ENCODE data around the gene CCHCR1. TPM values are rescaled to one million over a fixed set of nuclear protein-coding genes. Genes with fewer than 3 reads are reported as not detected.
"Not testable (repeated sequence)": the region's sequence is repeated elsewhere in the genome, so short reads cannot be mapped to it uniquely, and the experiment has no call there.

Gene CCHCR1
- polyA plus RNA-seq, 1 experiment, result 10.4 TPM

DNA sequence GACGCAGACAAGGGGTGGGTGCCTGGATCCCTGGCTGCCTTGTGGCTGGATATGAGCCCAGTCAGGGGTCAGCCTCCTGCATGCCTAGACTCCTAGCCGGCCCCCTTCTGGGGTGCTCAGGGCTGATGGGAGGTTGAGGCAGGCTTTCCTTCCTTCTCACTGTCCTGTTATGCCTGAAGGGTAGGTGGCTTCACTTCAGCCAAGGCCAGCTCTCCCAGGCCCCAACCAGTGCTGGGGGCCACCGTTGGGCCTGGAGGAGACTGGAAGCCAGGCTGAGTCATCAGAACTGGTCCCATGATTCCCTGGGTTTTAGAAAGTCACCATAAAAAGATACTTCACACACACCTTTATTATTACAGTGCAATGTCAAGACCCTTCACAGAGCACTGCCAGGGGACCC lies 15.8 kb upstream of the CCHCR1 start:
- Histone ChIP-seq H3K27ac (ENCODE audit: low read depth, low read length) (no peak overlapping the region), H3K9me3 (ENCODE audit: control insufficient read depth, insufficient read depth, low read length) (no peaks in the 10 kb centered on the region), H3K27me3 (ENCODE audit: control insufficient read depth, insufficient read depth, low read length) (no peaks in the 10 kb centered on the region), H3K4me3 (ENCODE audit: low read depth, low read length) (no peak overlapping the region)
- CTCF ChIA-PET, result no interaction called here
- DNase-seq (ENCODE audit: low read depth, low spot score), result no peak
- TF ChIP-seq, protein P1, sequence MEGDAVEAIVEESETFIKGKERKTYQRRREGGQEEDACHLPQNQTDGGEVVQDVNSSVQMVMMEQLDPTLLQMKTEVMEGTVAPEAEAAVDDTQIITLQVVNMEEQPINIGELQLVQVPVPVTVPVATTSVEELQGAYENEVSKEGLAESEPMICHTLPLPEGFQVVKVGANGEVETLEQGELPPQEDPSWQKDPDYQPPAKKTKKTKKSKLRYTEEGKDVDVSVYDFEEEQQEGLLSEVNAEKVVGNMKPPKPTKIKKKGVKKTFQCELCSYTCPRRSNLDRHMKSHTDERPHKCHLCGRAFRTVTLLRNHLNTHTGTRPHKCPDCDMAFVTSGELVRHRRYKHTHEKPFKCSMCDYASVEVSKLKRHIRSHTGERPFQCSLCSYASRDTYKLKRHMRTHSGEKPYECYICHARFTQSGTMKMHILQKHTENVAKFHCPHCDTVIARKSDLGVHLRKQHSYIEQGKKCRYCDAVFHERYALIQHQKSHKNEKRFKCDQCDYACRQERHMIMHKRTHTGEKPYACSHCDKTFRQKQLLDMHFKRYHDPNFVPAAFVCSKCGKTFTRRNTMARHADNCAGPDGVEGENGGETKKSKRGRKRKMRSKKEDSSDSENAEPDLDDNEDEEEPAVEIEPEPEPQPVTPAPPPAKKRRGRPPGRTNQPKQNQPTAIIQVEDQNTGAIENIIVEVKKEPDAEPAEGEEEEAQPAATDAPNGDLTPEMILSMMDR (IDR thresholded peaks at IDR 0.05; ENCODE audit: low read depth, low read length), result no peak
- POLR2A ChIA-PET, result no interaction called here

- H3K4me3 ChIP-seq (ENCODE audit: low read depth, low read length), result no peak overlapping the region
- DNase-seq (ENCODE audit: low read depth, low spot score), result no peak
- POLR2A ChIA-PET, result no interaction called here
- H3K9me3 ChIP-seq (ENCODE audit: control insufficient read depth, insufficient read depth, low read length), result no peaks in the 10 kb centered on the region
- CTCF ChIA-PET, result no interaction called here
- TF ChIP-seq, protein P1 (IDR thresholded peaks at IDR 0.05; ENCODE audit: low read depth, low read length), result no peak
- H3K27ac ChIP-seq (ENCODE audit: low read depth, low read length), result no peak overlapping the region
- no peaks in the 10 kb centered on the region for H3K27me3 ChIP-seq (ENCODE audit: control insufficient read depth, insufficient read depth, low read length)
Observed at GRCh38 chr6:31172973-31173384, 15.4 kb upstream of the CCHCR1 start.

DNA sequence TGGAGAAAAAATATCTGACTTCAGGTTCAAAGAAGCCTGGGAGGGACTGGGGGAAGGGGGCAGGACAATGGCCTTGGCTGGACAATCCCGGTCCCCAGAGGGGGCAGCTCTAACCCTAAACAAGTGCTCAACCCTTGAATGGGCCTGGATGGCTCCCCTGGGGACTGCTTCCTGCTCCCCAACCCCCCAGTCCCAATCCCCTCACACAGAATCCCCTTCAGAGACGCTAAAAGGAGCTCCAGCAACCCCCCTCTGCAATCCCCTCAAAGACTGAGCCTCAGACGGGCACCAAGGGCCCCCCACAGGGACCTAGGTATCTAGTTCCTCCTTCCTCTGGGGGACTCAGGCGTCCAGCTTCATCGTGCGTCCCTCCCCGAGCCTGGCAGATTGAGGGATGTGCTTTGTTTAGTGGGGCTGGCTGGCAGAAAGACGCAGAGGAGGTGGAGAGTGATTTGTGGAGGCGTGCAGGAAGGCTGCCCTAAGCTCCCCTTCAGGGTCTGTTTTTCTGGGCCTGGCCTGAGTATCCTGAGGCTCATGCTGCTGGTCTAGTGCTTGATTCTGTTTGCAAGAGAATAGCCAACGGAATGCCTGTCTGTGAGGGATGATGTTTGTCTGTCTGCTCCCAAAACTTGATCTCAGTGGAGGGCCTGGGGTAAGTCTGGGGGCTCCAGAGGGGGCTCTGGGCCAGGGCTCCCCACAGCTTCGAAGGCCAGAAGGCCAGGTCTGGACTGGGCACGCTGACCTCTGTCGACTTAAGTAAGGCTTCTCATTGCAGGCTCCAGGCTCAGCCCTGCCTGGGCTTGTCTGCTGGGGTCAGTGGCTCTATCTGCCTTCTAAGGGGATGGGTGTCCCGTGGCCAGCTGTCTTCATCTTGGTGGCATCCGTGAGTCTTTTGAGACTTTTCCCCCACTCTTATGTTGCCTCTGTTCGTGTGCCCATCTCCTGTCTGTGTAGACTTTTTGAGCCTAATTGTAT lies 14.6 kb upstream of the CCHCR1 start:
- POLR2A ChIA-PET, result no interaction called here
- Histone ChIP-seq H3K4me3 (ENCODE audit: low read depth, low read length) (no peak overlapping the region), H3K27ac (ENCODE audit: low read depth, low read length) (no peak overlapping the region), H3K27me3 (ENCODE audit: control insufficient read depth, insufficient read depth, low read length) (no peaks in the 10 kb centered on the region), H3K9me3 (ENCODE audit: control insufficient read depth, insufficient read depth, low read length) (no peaks in the 10 kb centered on the region)
- TF ChIP-seq, protein P1 (IDR thresholded peaks at IDR 0.05; ENCODE audit: low read depth, low read length), result no peak
- CTCF ChIA-PET, result interaction anchor here (1.1 kb wide), 1 partner anchor 43 kb away, joined by 3 read pairs; no protein-coding TSS in a partner anchor
- no peak for DNase-seq (ENCODE audit: low read depth, low spot score)

DNA sequence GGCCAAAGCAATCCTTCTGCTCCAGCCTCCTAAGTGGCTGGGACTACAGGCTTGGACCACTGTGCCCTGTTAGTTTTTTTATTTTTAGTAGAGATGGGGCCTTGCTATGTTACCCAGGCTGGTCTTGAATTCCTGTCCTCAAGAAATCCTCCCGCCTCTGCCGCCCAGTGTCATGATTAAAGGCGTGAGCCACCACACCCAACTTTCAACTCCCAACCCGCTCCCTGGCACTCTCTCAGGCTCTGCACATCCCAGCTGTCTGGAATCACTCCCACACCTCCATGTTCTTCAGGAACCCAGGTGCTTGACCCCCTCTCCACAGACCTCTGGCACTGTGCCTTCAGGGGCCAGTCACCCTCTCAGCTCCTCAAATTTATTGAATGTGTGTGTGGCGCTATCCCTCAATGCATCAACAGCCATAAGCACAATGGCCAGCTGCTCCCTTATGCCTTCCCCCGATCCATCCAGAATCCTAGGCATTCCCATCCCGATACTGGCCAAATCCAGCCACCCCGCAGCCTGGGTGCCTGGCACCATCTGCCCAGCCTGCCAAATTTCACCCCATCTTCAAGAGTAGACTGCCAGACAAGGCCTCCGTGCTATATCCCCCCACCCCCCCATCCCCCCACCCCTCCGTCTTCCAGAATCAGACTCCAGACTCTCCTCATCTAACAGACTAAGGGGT lies 13.5 kb upstream of the CCHCR1 start:
- DNase-seq (ENCODE audit: low read depth, low spot score), result no peak
- TF ChIP-seq, protein P1 (IDR thresholded peaks at IDR 0.05; ENCODE audit: low read depth, low read length), result no peak
- POLR2A ChIA-PET, result no interaction called here
- H3K9me3 ChIP-seq (ENCODE audit: control insufficient read depth, insufficient read depth, low read length), result no peaks in the 10 kb centered on the region
- CTCF ChIA-PET, result interaction anchor here (1.1 kb wide), 1 partner anchor 42 kb away, joined by 3 read pairs; no protein-coding TSS in a partner anchor
- no peaks in the 10 kb centered on the region for H3K27me3 ChIP-seq (ENCODE audit: control insufficient read depth, insufficient read depth, low read length)
- no peak overlapping the region for H3K27ac ChIP-seq (ENCODE audit: low read depth, low read length)
- no peak overlapping the region for H3K4me3 ChIP-seq (ENCODE audit: low read depth, low read length)

GRCh38 chr6:31170600-31170881 lies 12.9 kb upstream of the CCHCR1 start, which contains the start of gene POU5F1:
Gene POU5F1, minus strand, starts transcription at chr6:31170682. Its CDS starts 62 bp downstream, at chr6:31170620.
- Histone ChIP-seq H3K4me3 (ENCODE audit: low read depth, low read length) (no peak within 1 kb of the TSS), H3K27me3 (ENCODE audit: control insufficient read depth, insufficient read depth, low read length) (no peaks in the 10 kb centered on the region), H3K9me3 (ENCODE audit: control insufficient read depth, insufficient read depth, low read length) (no peaks in the 10 kb centered on the region), H3K27ac (ENCODE audit: low read depth, low read length) (no peak within 1 kb of the TSS)
- ChIA-PET CTCF (no interaction called here), POLR2A (no interaction called here)
- no peak for DNase-seq (ENCODE audit: low read depth, low spot score)
- TF ChIP-seq, protein P1 (IDR thresholded peaks at IDR 0.05; ENCODE audit: low read depth, low read length), result no peak

DNA sequence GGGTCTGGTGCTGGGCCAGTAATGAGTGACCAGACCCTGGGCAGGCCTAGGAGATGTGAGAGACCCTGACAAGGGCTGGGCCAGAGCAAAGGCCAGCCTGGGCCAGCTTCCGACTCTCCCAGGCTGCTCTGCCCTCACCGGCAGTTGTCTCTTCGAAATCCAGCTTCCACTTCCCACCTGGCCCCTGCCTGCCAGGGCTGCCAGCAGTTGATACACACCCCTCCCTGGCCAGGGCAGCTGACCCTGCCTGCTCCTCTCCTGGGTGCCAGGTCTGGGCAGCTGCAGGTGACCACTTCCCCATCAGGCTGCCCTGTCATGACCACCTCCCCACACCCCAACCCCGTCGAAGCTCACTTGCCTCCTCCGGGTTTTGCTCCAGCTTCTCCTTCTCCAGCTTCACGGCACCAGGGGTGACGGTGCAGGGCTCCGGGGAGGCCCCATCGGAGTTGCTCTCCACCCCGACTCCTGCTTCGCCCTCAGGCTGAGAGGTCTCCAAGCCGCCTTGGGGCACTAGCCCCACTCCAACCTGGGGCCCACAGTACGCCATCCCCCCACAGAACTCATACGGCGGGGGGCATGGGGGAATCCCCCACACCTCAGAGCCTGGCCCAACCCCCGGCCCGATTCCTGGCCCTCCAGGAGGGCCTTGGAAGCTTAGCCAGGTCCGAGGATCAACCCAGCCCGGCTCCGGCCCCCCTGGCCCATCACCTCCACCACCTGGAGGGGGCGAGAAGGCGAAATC lies 12.4 kb upstream of the CCHCR1 start:
- POLR2A ChIA-PET, result not testable (repeated sequence)

More for the DNA sequence above, 12.4 kb upstream of the CCHCR1 start:
- H3K4me3 ChIP-seq (ENCODE audit: low read depth, low read length); CTCF ChIA-PET; DNase-seq (ENCODE audit: low read depth, low spot score); H3K27ac ChIP-seq (ENCODE audit: low read depth, low read length); H3K27me3 ChIP-seq (ENCODE audit: control insufficient read depth, insufficient read depth, low read length); H3K9me3 ChIP-seq (ENCODE audit: control insufficient read depth, insufficient read depth, low read length): not testable (repeated sequence)

Measured in AG04450 (cell line).